PFSK-1 (cell line): ENCODE measurements around the gene SPCS1.

ENCODE experiments used
- FOXP2 ChIP-seq: optimal IDR thresholded peaks from 2 replicates; pipeline ENCODE3; 2011; ENCODE audit warnings: borderline replicate concordance, control low read depth, inconsistent platforms; ENCODE audit not compliant: insufficient read depth; ENCODE audit errors: extremely low read length, extremely low read depth
- POLR2AphosphoS5 ChIP-seq: IDR thresholded peaks from 2 replicates; pipeline ENCODE4 v1.6.1; 2012; ENCODE audit warnings: low read depth, mild to moderate bottlenecking, control low read depth, low read length, moderate library complexity
- REST ChIP-seq, 2 experiments: IDR thresholded peaks; 2 replicates each; pipeline versions ENCODE4 v1.6.1 to v1.8.0; 2011 to 2012; ENCODE audit warnings: low read depth in 2 of 2, low read length in 2 of 2, control low read depth in 1 of 2, inconsistent platforms in 1 of 2, mild to moderate bottlenecking in 1 of 2, moderate library complexity in 1 of 2; ENCODE audit not compliant: insufficient read depth in 1 of 2
- SIN3A ChIP-seq: IDR thresholded peaks from 2 replicates; pipeline ENCODE4 v1.6.1; 2012; ENCODE audit warnings: mild to moderate bottlenecking, low read length, moderate library complexity, borderline replicate concordance; ENCODE audit not compliant: insufficient read depth
- TAF1 ChIP-seq: IDR thresholded peaks from 2 replicates; pipeline ENCODE4 v1.6.1; 2012; ENCODE audit warnings: low read length, control low read depth, borderline replicate concordance; ENCODE audit not compliant: insufficient read depth

SPCS1 gene

GRCh38 chr3:52693071-52693470, 12.8 kb upstream of the SPCS1 start:
- no peak for TF ChIP-seq SIN3A
- no peak for TF ChIP-seq POLR2AphosphoS5
- no peak for TF ChIP-seq TAF1
- no peak for TF ChIP-seq FOXP2
- no peak for TF ChIP-seq REST (IDR thresholded peaks at IDR 0.05; ENCODE audit: insufficient read depth in 1 of 2, low read depth in 2 of 2, low read length in 2 of 2)

GRCh38 chr3:52694528-52695189, 11.2 kb upstream of the SPCS1 start:
- no peak for TF ChIP-seq TAF1
- no peak for TF ChIP-seq POLR2AphosphoS5
- TF ChIP-seq SIN3A = no peak
- no peak for TF ChIP-seq FOXP2
- TF ChIP-seq REST (IDR thresholded peaks at IDR 0.05; ENCODE audit: insufficient read depth in 1 of 2, low read depth in 2 of 2, low read length in 2 of 2) = no peak

DNA sequence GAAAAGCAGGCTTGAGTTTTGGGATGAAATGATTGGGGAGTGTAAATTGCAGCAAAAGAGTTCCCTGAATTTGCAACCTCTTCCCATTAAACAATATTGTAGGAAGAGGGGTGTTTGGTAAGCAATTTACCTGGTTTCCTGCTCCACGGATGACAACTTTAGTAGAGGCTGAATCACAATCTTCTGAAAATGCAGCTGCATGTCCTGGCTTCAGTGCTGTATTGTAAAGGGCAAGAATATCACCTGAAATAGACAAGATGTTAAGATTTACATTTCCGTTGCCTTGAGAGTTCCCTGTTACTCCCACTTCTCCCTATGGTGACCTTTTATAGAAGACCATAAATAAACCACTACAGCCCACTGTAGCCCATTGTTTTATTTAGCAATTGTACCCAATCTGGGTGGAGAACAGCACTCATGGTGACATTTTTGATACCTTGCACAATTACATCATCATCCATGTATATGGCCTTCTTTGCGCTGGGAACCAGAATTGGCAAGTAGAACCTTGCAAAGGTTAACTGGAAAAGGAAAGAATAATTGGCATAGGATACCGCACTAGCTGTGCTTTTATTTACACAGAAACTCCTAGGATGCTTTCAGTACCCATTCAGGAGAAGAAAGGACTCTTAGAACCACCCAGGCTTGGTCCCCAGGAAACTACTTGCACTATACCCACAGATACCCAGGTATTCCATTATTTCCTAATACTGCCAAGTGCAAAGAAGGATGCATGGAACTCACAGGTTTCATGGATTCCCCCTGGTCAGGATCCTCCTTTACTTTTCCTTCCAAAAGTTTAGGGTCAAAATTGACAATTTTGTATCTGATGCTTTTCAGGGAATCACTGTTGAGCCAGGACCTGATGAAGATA, 9.9 kb upstream of the SPCS1 start:
- peak; percentile 63 for TF ChIP-seq POLR2AphosphoS5
- TF ChIP-seq TAF1 = no peak

DNA sequence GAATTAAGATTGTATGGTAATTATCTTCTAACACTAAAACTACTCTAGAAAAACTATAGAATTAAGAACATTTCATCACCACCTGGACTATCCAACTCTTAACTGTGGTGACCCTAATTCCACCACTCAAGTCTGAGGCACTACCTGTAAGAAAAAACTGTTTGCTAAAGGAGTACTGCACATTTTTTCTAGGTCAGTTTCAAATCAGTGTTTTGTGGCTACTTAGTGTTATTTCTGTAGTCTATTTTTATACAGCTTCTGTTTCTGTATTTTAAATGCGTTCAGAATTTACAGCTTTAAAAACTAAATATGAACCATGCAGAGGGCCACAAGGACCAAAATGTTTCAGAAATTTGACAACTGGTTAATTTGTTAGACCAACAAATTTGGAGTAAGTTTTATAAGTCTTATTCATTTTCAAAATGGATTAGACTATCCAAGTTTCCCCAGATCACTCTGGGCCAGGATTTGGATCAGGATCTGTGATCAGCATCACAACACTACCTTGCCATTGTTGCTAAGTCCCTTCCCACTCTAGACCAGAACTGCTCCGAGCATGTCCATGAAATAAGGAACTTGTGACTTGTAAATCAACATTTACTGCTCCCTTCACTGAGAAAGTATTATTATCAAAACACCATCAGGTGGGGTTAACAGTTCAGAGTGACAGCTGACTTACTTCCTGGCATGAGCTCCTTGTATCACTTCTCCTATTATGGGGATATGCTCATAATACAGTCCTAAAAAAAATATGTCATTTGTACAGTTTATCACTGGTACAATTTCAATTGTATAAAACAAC, 8.9 kb upstream of the SPCS1 start:
- TF ChIP-seq FOXP2 (no peak), POLR2AphosphoS5 (no peak; the same call in 1 of the 2 replicates), REST (IDR thresholded peaks at IDR 0.05; ENCODE audit: insufficient read depth in 1 of 2, low read depth in 2 of 2, low read length in 2 of 2) (no peak), TAF1 (no peak), SIN3A (no peak)

- TF ChIP-seq FOXP2 (no peak), REST (IDR thresholded peaks at IDR 0.05; ENCODE audit: insufficient read depth in 1 of 2, low read depth in 2 of 2, low read length in 2 of 2) (no peak), SIN3A (no peak), TAF1 (no peak), POLR2AphosphoS5 (no peak)
Measured at GRCh38 chr3:52697632-52697965, 8.3 kb upstream of the SPCS1 start.
